Activated CD4-positive, alpha-beta T cell treated with anti-CD3 and anti-CD28 coated beads, Interleukin-2, amount 50 U/mL, for 1 hour (primary cell): ENCODE results near the gene SHKBP1.
"Not testable (repeated sequence)": the region's sequence is repeated elsewhere in the genome, so short reads cannot be mapped to it uniquely, and the experiment has no call there.

ENCODE experiments used
- DNase-seq: peaks from one replicate; pipeline ENCODE4 v3.0.0-alpha.2; 2020

Gene SHKBP1, protein sequence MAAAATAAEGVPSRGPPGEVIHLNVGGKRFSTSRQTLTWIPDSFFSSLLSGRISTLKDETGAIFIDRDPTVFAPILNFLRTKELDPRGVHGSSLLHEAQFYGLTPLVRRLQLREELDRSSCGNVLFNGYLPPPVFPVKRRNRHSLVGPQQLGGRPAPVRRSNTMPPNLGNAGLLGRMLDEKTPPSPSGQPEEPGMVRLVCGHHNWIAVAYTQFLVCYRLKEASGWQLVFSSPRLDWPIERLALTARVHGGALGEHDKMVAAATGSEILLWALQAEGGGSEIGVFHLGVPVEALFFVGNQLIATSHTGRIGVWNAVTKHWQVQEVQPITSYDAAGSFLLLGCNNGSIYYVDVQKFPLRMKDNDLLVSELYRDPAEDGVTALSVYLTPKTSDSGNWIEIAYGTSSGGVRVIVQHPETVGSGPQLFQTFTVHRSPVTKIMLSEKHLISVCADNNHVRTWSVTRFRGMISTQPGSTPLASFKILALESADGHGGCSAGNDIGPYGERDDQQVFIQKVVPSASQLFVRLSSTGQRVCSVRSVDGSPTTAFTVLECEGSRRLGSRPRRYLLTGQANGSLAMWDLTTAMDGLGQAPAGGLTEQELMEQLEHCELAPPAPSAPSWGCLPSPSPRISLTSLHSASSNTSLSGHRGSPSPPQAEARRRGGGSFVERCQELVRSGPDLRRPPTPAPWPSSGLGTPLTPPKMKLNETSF

DNA sequence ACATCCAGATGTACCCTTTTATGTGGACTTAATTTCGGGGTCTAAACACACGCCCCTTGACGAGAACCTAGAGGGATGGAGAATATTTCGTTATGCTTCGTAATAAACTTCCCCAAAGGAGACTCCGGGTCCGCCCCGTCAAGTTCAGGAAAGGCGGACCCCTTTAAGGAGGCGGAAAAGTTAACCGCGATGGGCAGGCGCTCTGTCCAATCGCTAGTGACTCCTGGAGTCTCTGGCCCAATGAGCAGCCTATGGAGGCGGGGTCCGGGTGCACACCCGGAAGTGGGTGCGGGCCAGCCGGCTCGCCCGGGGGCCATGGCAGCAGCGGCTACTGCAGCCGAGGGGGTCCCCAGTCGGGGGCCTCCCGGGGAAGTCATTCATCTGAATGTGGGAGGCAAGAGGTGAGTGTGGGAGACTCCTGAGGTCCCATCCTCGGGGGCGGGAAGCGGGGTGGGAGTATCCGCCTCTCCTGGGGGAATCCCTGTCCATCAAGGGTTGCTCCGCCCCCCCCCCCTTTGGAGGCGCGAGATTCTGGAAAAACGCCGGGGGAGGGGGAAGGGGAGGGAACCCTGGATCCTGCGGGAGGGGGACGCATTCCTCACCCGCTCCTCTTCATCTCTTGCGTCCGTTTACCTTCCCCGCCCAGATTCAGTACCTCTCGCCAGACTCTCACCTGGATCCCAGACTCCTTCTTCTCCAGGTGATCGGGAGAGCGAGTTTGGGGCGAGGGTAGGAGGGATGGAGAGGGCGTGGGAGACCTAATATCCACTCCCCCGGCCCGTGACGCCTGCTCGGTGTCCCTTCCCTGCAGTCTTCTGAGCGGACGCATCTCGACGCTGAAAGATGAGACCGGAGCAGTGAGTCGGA is at the start of gene SHKBP1:
Gene SHKBP1 (plus strand): TSS at position 289 of the 867 bp plus-strand sequence. CDS start 27 bp downstream, at position 316.
- peak; percentile 91 for DNase-seq

DNA sequence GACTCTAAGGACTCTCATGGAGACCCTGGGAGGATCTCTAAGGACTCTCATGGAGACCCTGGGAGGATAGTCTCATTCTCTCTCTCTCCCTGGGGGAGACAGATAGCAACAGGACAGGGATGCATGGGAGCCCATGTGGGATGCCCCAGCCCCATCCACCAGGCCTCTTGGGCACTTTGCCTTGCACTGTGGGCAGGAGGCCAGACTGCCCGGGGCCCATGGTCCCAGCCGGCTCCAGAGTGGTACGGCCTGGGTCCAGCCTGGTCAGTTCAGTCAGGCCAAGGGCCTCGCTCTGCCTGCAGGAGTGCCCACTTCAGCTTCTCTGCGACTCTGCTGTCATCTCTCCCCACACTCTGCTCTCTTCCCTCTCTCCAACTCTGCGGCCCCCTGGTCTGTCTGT is 48.6 kb upstream of the SHKBP1 start:
- no peak for DNase-seq

DNA sequence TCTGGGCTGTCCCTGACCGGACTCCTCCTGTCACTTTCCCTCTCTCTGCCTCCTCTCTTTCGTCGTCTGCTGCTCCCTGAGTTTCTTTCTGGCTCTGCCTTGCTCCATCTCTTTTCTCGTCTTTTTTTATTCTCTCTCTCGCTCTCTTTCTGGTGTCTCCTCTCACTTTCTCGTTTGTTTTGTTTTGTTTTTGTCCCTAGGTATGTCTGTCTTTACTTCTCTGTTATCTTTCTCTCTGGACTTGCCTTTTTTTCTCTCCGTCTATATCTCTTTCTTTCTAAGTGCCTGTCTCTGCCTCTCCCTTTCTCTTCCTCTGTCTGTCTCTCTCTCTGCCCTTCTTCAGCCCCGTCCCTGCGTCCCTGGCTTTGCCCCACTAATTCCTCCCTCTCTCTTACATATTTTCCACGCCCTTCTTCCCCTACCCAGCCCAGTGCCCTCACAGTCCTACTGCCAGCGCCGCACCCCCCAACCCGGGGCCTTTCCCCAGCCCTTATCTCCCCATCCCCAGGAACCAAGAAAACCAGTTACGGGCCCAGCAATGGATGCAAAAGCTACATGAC is 48.1 kb upstream of the SHKBP1 start:
- no peak for DNase-seq

DNA sequence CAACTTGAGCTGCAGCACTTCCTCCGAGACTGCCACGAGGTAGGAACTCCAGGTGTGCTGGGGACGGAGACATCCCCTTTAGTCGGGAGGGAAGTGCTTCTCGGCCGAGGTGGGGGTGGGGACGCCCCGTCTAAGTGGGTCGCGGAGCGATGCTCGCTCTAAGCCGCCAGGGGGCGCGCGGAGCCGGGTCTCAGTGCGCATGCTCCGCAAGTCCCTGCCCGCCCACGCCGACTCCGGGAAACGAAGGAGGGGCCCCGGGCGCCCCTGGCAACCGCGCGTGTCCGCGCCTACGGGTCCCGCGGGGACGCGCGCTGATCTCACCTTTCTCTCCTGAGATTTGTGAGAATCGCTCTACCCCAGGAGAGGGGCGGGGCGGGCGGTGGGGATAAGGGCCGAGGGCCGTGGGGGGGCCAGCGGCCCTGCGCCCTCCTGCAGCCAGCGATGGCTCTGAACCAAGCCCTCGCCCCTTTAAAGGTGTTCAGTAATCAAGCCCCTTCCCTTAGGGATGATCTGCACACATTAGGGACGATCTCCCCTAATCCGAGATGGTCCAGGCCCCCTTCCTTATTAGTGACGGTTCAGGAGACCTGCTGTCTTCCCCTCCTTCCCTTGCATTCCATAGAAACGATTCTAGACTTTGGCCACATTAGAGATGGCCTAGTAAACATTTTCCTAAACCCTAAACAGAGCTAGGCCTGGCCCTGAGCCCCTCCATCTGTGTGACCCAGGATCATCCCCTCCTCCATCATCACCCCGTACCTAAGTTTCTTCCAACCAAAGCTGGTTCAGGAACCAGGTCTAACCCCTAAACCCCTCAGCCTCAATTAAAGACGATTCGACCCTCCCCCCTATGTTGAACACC is 47.3 kb upstream of the SHKBP1 start:
- DNase-seq: peak; percentile 88

DNA sequence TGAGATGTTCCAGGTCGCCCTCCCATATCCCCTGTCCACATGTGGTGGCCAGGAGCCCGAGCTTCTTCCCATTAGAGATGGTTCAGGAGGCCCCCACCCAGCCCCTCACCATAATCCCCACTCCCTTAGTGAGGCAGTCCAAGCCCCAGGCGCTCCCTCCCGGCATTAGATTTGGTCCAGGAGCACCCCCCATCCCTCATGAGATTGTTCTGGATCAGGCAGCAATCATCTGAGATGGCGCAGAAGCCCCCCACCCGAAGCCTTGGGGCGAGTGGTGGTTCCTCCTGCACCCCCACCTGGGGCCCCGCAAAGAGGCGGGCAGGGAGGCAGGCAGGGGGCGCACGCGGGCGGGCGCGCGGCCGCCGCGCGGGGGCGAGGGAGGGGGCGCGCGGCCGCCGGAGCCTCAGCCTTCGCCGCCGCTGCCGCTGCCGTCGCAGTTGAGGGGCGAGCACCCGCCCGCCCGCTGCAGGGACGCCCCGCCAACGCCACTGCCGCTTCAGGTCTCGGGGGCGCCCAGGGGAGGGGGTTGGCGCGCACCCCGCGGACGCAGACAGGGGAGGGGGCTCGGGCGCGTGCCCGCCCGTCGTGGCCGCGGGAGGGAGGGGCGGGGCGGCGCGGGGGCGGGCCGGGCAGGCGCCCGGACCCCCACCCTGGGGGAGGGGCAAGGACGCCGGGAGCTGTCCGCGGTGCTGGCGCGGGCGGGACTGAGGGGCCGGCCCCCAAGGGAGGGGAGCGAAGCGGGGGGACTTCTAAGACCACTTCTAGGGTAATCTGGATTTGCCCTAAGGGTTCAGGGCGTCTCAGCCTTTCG is 46.4 kb upstream of the SHKBP1 start:
- DNase-seq: peak; percentile 21

DNA sequence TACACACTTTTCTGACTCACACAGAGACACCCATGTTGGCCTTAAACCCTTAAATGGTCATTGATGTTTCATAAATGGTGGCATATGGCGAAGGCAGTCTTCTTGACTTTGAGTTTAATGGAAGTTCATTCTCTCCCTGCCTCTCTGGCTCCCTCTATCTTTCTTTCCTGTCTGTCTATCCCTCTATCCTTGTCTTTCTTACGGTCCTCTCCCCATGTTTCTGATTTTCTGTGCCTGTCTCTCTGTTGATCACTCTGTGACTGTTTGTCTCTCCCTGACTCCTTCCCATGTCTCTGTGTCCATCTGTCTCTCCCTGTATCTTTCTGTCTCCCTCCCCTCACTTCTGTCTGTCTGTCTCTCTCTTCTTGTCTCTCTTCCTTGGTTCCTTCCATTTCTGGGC is 43.2 kb upstream of the SHKBP1 start:
- DNase-seq: no peak

DNA sequence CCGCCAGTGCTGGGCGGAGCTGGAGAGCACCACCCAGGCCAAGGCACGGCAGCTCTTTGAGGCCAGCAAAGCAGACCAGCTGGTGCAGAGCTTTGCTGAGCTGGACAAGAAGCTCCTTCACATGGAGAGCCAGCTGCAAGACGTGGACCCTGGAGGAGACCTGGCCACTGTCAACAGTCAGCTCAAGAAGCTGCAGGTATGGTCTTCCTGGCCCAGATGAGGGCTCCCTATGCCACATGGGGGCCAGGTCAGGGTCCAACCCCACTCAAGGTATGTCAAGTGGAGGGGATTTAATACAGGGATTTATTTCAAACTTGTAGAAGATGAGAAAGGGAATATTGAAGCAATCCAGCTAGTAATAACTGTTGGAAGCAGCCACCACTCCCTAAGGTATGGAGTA is 42.5 kb upstream of the SHKBP1 start:
- DNase-seq: no peak

DNA sequence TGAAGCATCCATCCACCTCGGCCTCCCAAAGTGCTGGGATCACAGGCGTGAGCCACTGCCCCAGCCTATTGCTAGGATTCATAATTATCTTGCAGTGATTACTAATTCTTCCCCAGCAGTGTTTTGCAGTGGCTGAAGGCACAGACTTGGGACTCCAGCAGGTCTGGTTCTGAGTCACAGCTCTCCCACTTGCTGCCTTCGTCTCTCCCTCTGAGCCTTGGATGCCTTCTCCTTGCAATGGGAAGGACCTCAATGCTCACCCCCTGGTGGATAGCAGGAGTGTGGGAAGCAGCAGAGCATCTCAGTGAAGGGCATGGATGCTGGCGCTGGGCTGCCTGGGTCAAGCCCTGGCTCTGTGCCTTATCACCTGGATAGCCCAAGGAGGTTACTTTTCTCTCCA is 37.6 kb upstream of the SHKBP1 start:
- no peak for DNase-seq

DNA sequence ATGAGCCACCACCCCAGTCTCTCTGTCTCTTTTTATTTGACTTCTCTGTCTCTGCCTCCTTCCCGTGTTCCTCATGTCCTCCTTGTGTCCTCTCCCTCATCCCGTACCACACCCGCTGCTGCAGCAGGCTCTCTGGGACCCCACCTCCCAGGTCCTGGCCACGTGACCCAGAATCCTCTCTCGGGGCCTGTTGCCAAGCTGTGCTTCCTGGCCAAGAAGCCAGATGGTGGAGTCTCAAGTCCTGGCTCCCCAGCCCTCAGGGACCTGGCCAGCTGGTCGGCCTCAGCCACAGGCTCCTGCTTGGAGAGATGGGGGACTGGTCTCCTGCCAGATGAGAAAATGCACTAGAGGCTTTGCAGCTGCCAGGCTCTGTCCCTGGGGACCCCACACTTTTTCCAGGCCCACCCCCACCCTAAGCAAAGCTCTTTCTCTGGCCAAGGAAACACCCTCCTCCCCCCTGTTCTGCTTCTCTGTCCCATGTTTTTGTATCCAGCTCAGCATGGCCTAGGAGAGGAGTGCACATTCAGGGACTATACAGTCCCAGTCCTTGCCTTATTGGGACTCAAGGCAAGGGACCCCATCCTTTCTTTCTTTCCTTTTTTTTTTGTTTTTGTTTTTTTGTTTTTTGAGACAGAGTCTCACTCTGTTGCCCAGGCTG is 34.3 kb upstream of the SHKBP1 start:
- no peak for DNase-seq

DNA sequence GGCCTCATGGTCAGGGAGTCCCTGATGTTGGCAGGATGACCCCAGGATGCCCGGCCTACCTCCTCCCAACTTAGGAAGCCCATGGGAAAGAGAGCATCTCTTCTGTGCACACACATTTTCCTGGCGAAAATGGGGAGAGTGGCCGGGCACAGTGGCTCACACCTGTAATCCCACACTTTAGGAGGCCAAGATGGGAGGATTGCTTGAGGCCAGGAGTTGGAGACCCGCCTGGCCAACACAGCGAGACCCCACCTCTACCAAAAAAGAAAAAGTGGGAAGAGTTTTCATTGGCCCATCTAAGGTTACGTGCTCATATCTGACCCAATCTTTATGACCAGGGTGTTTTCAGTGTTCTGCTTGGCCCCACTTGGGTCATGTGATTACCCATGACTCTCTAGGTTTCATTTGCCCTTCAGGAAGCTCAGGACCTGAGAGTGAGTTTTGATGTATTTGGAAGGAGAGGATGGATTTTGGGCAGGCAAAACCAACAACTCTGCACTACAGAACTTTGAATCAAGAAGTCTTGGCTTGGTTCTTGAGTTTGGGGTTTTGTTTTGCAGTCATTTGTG is 33.6 kb upstream of the SHKBP1 start:
- no peak for DNase-seq

DNA sequence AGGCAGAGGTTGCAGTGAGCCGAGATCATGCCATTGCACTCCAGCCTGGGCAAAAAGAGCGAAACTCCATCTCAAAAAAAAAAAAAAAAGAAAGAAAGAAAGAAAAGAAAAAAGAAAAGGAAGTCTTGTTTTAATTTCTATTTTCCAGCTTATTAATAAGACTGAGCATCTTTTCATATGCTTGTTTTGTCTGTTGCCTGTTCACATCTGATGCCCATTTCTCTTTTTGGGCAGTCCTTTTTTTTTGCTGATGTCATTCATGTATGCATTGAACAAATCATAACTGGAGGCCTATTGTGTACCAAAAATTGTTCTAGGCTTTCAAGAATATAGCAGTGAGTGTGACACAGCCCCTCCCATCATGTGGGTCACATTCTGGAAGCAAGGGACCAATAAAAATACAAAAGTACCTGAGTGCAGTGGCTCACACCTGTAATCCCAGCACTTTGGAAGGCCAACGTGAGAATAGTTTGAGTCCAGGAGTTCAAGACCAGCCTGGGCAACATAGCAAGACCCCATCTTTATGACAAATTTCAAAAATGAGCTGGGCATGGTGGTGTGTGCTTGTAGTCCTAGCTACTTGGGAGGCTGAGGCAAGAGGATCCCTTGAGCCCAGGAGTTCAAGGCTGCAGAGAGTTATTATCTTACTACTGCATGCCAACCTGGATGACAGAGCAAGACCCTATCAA is 30.4 kb upstream of the SHKBP1 start:
- DNase-seq: not testable (repeated sequence)

DNA sequence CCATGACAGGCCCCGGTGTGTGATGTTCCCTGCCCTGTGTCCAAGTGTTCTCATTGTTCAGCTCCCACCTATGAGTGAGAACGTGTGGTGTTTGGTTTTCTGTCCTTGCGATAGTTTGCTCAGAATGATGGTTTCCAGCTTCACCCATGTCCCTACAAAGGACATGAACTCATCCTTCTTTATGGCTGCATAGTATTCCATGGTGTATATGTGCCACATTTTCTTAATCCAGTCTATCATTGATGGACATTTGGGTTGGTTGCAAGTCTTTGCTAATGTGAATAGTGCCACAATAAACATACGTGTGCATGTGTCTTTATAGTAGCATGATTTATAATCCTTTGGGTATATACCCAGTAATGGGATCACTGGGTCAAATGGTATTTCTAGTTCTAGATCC is 29.5 kb upstream of the SHKBP1 start:
- DNase-seq: not testable (repeated sequence)

DNA sequence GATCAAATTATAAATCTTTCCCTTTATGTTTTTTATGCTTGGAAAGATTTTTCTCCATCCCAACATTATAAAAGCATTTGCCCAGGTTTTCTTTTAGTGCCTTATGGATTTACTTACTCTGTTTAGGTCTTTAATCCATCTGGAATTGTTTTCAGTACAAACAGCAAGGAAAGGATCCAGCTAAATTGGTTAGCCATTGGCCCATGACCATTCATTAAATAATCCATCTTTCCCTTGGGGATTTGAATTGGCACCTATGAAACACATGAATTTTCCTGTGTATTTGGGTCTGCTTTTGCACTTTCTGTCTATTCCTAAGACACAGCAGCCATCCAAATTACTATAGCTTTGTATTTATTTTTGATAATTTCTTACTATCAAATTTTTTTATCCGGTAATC is 28.8 kb upstream of the SHKBP1 start:
- DNase-seq: no peak

DNA sequence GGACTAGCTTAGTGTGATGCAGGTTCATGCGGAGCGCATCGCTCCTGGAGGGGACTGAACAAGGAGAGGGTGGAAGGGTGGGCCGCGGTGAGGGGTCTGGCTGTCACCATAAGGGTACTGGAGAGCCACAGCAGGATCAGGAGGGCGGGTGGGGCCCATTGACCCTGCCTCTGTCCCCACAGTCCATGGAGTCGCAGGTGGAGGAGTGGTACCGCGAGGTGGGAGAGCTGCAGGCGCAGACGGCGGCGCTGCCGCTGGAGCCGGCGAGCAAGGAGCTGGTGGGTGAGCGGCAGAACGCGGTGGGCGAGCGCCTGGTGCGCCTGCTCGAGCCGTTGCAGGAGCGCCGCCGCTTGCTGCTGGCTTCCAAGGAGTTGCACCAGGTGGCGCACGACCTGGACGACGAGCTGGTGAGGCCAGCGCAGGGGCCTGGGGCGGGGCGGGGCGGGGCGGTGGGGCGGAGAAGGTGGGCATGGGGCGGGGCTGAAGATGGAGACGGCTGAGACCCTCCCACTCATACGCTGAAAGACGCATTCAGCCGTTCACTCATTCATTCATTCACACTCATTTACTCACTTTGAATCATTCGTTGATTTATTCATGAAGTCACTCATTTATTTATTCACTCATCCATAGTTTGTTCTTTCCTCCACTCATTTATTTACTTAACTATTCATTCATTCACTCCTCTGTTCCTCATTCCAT is 27.5 kb upstream of the SHKBP1 start:
- DNase-seq: peak; percentile 72

DNA sequence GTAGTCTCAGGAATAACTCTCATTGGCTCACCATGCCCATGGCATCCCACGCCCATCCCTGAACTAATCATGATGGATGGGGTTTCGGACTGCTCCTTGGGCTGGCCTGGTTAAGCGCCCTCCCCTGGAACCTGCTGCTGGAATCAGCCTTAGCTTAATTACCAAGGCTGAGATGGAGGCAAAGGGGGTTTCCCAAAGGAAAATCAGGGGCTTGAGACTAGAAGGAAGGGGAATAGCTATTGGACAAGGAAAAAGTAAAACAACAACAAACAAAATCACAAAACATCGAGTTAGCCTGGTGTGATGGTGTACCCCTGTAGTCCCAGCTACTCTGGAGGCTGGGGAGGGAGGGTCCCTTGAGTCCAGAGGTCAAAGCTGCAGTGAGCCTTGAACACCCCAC is 25.7 kb upstream of the SHKBP1 start:
- DNase-seq: no peak

DNA sequence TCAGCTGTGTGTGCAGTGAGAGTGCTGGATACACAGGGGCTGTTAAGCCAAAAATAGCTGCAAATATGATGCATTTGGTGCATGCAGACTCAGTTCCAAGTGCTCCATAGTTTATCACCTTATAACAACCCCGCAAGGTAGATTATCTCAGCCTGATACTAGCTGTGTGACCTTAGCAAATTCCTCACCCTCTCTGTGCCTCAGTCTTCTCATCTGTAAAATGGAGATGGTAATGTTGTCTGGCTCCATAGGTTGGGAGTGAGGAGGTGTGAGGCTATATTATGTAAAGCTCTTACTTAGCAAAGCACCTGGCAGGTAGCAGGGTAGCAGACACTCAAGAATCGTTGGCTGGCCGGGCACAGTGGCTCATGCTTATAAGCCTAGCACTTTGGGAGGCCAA is 23.8 kb upstream of the SHKBP1 start:
- no peak for DNase-seq

DNA sequence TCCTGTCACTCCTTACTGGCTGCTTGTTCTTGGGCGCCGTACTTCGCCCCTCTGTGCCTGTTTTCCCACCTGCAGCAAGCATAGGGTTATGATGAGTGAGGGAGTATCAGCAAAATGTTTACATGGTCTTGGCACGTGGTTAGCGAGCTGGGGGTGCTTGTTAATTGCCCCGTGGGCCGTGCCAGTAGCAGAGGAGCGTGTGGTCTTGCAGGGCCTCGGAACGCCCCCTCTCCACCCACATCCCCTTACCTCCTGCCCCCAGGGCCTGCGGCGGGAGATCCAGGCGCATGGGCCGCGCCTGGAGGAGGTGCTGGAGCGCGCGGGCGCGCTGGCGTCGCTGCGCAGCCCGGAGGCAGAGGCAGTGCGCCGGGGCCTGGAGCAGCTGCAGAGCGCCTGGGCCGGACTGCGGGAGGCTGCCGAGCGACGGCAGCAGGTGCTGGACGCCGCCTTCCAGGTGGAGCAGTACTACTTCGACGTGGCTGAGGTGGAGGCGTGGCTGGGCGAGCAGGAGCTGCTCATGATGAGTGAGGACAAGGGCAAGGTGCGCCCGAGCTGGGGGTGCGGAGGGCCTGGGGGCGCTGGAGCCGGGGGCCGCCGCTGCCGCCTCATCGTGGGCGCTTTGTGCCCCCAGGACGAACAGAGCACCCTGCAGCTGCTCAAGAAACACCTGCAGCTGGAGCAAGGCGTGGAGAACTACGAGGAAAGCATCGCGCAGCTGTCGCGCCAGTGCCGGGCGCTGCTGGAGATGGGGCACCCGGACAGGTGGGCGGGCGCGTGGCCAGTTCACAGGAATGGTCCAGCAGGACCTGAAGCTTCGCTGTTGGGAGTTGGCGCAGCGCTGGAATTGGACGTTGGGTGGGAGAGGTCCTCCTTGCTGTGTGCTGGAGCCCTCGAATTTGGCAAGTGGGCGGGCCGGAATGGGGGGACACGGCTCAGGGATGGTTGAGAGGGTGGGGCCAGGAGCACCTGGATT is 22.5 kb upstream of the SHKBP1 start:
- DNase-seq: no peak
